ENCODE data around the gene PHGDH.

DNA sequence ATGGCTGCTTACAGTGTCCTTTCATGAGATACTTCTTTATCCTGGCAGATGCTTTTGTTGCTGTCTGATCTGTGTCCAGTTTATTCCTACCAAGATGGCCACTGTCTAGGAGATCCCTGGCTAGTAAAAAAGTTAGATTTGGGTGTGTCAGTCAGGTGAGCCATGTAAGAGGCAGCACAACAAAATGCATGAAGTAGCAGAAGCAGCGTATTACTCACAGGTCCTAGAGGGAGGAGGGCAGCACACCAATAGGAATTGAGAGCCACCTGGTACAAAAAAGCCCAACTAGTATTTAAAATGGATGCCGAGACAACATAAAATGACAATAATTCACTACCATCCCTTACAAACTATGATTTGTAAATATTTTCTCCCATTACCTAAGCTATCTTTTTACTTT is 40.8 kb upstream of the PHGDH start:
- TF ChIP-seq, protein P1, sequence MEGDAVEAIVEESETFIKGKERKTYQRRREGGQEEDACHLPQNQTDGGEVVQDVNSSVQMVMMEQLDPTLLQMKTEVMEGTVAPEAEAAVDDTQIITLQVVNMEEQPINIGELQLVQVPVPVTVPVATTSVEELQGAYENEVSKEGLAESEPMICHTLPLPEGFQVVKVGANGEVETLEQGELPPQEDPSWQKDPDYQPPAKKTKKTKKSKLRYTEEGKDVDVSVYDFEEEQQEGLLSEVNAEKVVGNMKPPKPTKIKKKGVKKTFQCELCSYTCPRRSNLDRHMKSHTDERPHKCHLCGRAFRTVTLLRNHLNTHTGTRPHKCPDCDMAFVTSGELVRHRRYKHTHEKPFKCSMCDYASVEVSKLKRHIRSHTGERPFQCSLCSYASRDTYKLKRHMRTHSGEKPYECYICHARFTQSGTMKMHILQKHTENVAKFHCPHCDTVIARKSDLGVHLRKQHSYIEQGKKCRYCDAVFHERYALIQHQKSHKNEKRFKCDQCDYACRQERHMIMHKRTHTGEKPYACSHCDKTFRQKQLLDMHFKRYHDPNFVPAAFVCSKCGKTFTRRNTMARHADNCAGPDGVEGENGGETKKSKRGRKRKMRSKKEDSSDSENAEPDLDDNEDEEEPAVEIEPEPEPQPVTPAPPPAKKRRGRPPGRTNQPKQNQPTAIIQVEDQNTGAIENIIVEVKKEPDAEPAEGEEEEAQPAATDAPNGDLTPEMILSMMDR (conservative IDR thresholded peaks at IDR 0.05; ENCODE audit: low read depth, low read length): no peak
- TF ChIP-seq EZH2 (IDR thresholded peaks at IDR 0.05; ENCODE audit: borderline replicate concordance, low read depth, low read length, poor library complexity, severe bottlenecking): no peak

Measured in A673 (cell line).